GM10248 (cell line): ENCODE results near the gene MGRN1.

Source experiments
- CTCF ChIA-PET: fragments of 300-600 bp; sonication (Branson Sonifier 250); formaldehyde crosslinking; extraction: SDS; loops from one replicate; lab custom pipeline; 2021; ENCODE audit warnings: antibody characterized with exemption; lab: Yijun Ruan, JAX
- POLR2A ChIA-PET: fragments of 350-650 bp; sonication (Branson Sonifier 250); formaldehyde crosslinking; extraction: SDS; loops from one replicate; lab custom pipeline; 2020; ENCODE audit warnings: antibody characterized with exemption; lab: Yijun Ruan, JAX
- DNase-seq: peaks from one replicate; pipeline ENCODE4 v3.0.0; 2012; ENCODE audit errors: extremely low spot score
- CTCF ChIP-seq: IDR thresholded peaks from 2 replicates; pipeline ENCODE4 v1.5.1; 2012; ENCODE audit warnings: mild to moderate bottlenecking, low read depth; ENCODE audit errors: extremely low read depth, missing control alignments, control extremely low read depth

The MGRN1 gene

GRCh38 chr16:4613636-4614570 lies 10.7 kb upstream of the MGRN1 start:
- no peak for TF ChIP-seq CTCF
- DNase-seq, result peak; percentile 60
- CTCF ChIA-PET, result interaction anchor here (1.0 to 8.7 kb wide), 2 partner anchors 11 to 19 kb away, joined by 3 to 60 read pairs; partner anchors contain the start of gene MGRN1
- POLR2A ChIA-PET, result no interaction called here

DNA sequence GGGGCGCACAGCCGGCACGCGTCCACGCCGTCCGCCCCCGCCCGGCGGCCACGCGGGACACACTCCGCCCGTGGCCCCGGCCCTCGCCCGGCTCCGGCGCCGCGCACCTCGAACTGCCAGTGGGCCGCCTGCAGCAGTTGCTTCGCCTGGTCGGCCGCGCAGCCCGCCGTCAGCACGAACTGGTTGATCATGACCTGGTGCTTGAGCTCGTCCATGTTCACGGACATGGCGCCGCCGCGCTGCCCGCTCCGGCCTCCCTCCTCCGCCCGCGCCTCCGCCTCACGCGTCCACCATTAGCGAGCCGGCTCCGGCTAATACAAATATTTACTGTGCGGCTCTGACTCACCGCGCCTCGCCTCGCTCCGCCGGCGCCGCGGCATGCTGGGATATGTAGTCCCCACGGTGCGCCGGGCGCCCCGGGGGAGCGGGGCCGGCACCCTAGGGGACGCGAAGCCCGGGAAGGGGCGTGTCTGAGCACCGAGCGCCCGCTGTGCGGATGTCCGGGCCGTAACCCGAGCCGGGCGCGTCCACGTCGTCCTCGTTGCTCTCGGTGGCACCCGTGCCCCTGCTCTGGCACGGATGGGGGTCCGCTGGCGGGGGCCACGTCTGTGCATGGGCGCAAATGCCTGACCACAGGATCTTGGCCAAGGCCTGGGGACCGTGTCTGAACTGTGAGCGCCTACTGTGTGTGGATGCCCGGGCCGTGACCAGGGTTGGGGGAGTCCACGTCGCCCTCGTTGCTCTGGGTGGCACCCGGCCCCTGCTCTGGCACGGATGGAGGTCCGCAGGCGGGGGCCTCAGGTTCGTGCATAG lies 9.8 kb upstream of the MGRN1 start, which contains the start of gene UBALD1:
Gene UBALD1, minus strand, starts transcription at position 318 of the 813 bp plus-strand sequence. Its CDS starts 91 bp downstream, at position 227.
- ChIA-PET POLR2A (no interaction called here), CTCF (interaction anchor here (8.7 kb wide), 1 partner anchor 11 kb away, joined by 60 read pairs; the partner anchor contains the start of gene MGRN1)
- peak; percentile 92 for DNase-seq
- no peak for TF ChIP-seq CTCF

DNA sequence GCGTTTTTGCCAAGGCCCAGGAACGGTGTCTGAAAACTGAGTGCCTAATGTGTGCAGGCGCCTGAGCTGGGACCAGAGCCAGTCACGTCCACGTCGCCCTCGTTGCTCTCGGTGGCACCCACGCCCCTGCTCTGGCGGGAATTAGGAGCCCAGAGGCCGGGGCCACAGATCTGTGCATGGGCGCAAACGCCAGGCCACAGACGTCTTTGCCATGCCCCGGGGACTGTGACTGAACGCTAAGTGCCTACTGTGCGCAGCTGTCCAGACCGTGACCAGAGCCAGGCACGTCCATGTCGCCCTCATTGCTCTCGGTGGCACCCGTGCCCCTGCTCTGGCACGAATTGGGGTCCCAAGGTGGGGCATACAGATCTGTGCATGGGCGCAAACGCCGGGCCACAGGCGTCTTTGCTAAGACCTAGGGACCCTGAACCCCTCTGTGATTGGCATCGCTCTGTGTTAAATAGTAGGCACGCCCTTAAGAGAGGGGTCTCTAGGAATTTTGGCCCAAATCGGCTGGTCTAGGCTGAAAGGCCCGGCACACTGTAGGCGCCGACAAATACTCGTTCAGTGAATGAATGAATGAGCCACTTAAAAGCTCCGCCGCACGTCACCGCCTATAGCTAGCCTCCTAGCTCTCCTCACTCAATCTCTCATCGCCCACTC lies 9.1 kb upstream of the MGRN1 start:
- CTCF ChIA-PET, result interaction anchor here (1.0 to 8.7 kb wide), 5 partner anchors 8 to 141 kb away, joined by 3 to 60 read pairs (median 3); partner anchors contain the start of genes MGRN1 and NMRAL1
- POLR2A ChIA-PET, result interaction anchor here (0.6 to 1.2 kb wide), 4 partner anchors 10 to 222 kb away, joined by 3 to 7 read pairs (median 4); partner anchors contain the start of gene CDIP1
- no peak for DNase-seq
- TF ChIP-seq CTCF, result no peak

- POLR2A ChIA-PET, result interaction anchor here (0.6 to 1.2 kb wide), 5 partner anchors 9 to 221 kb away, joined by 3 to 7 read pairs (median 5); partner anchors contain the start of gene CDIP1
- peak; percentile 98 for DNase-seq
- CTCF ChIA-PET, result interaction anchor here (0.7 to 8.7 kb wide), 8 partner anchors 9 to 142 kb away, joined by 3 to 60 read pairs (median 3); partner anchors contain the start of genes MGRN1 and NMRAL1
- TF ChIP-seq CTCF, result peak; percentile 65
These were observed 8.4 kb upstream of the MGRN1 start for GRCh38 chr16:4616047-4616811.

GRCh38 chr16:4617880-4618279 lies 6.7 kb upstream of the MGRN1 start:
- CTCF ChIA-PET, result interaction anchor here (1.3 to 8.7 kb wide), 4 partner anchors 8 to 151 kb away, joined by 3 to 60 read pairs (median 5); partner anchors contain the start of gene MGRN1
- no peak for DNase-seq
- no peak for TF ChIP-seq CTCF
- POLR2A ChIA-PET, result interaction anchor here (0.6 kb wide), 1 partner anchor 72 kb away, joined by 4 read pairs; no protein-coding TSS in a partner anchor
